ENCODE measurements around the gene ANKS1B.

The ANKS1B gene

GRCh38 chr12:98738002-98738401, 1246.7 kb downstream of the ANKS1B start:
- in situ Hi-C loops (cut with MboI; ENCODE audit: low sequenced_read_pairs, unreplicated experiment): loop anchor here (25.0 kb wide), 1 partner anchor 249 kb away; no protein-coding TSS in a partner anchor
- no peak for TF ChIP-seq CTCF (IDR thresholded peaks at IDR 0.05; ENCODE audit: borderline replicate concordance, control extremely low read depth, extremely low read depth, insufficient read depth, missing control alignments)
- DNase-seq (ENCODE audit: low spot score): no peak

GRCh38 chr12:98737322-98737712, 1247.4 kb downstream of the ANKS1B start:
- in situ Hi-C loops (cut with MboI; ENCODE audit: low sequenced_read_pairs, unreplicated experiment): loop anchor here (25.0 kb wide), 1 partner anchor 250 kb away; no protein-coding TSS in a partner anchor
- DNase-seq (ENCODE audit: low spot score): no peak
- TF ChIP-seq CTCF (IDR thresholded peaks at IDR 0.05; ENCODE audit: borderline replicate concordance, control extremely low read depth, extremely low read depth, insufficient read depth, missing control alignments): no peak

GRCh38 chr12:98736352-98737321, 1248.1 kb downstream of the ANKS1B start:
- no peak for TF ChIP-seq CTCF (IDR thresholded peaks at IDR 0.05; ENCODE audit: borderline replicate concordance, control extremely low read depth, extremely low read depth, insufficient read depth, missing control alignments)

GRCh38 chr12:98735821-98736220, 1248.9 kb downstream of the ANKS1B start:
- TF ChIP-seq CTCF (IDR thresholded peaks at IDR 0.05; ENCODE audit: borderline replicate concordance, control extremely low read depth, extremely low read depth, insufficient read depth, missing control alignments): no peak
- DNase-seq (ENCODE audit: low spot score): no peak
- in situ Hi-C loops (cut with MboI; ENCODE audit: low sequenced_read_pairs, unreplicated experiment): loop anchor here (25.0 kb wide), 1 partner anchor 251 kb away; no protein-coding TSS in a partner anchor

More at GRCh38 chr12:98736352-98737321, 1248.1 kb downstream of the ANKS1B start:
- in situ Hi-C loops (cut with MboI; ENCODE audit: low sequenced_read_pairs, unreplicated experiment): loop anchor here (25.0 kb wide), 1 partner anchor 251 kb away; no protein-coding TSS in a partner anchor
- DNase-seq (ENCODE audit: low spot score): no peak

- TF ChIP-seq CTCF (IDR thresholded peaks at IDR 0.05; ENCODE audit: borderline replicate concordance, control extremely low read depth, extremely low read depth, insufficient read depth, missing control alignments): no peak
- in situ Hi-C loops (cut with MboI; ENCODE audit: low sequenced_read_pairs, unreplicated experiment): loop anchor here (25.0 kb wide), 1 partner anchor 253 kb away; no protein-coding TSS in a partner anchor
Measured at GRCh38 chr12:98733667-98734350, 1250.9 kb downstream of the ANKS1B start.

GRCh38 chr12:98730412-98730811, 1254.3 kb downstream of the ANKS1B start:
- no peak for DNase-seq (ENCODE audit: low spot score)
- in situ Hi-C loops (cut with MboI; ENCODE audit: low sequenced_read_pairs, unreplicated experiment): loop anchor here (25.0 kb wide), 1 partner anchor 257 kb away; no protein-coding TSS in a partner anchor
- TF ChIP-seq CTCF (IDR thresholded peaks at IDR 0.05; ENCODE audit: borderline replicate concordance, control extremely low read depth, extremely low read depth, insufficient read depth, missing control alignments): no peak

More at GRCh38 chr12:98733667-98734350, 1250.9 kb downstream of the ANKS1B start:
- no peak for DNase-seq (ENCODE audit: low spot score)

Measured in GM13976 (cell line).